ENCODE results near the gene M1AP. TPM values are rescaled to one million over a fixed set of nuclear protein-coding genes. Genes with fewer than 3 reads are reported as not detected.

The M1AP gene
- total and polyA plus RNA-seq, 2 of the 8 experiments (the other 6 are each of a cell fraction or from before 2014, with no cell fraction given) = 4.8 TPM

DNA sequence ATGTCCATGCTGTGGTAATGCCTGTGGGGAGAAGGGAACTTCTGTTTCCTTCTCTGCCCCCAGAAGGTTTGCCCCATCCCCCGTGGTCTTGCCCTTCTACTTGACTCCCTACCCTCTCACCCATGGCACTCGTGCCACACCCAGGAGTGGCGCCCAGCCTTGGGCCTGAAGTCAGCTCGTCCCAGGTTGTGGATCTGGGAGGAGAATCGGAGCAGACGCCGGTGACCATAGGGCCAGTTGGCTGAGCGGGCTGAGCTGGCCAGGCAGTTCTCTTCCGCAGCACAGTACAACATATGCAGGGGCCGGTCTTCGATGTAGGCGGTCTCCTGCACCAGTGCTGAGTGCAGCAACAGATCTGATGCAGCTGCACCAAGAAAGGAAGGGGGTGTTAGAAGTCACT lies 113.7 kb downstream of the M1AP start:
- CTCF ChIA-PET (ENCODE audit: partially characterized antibody) = interaction anchor here (0.9 to 7.0 kb wide), 4 partner anchors 8 to 53 kb away, joined by 3 to 53 read pairs (median 5); no protein-coding TSS in a partner anchor
- 92% methylated on average over 12 of the region's 12 CpGs; no CpG with 5 or more reads in 1 of the 2 experiments for WGBS, 2 experiments (ENCODE audit: extremely low coverage in 1 of 2, insufficient coverage in 1 of 2, insufficient read length in 1 of 2, insufficient replicate concordance in 2 of 2, low coverage in 1 of 2, low lambda C conversion rate in 2 of 2, missing lambda C conversion rate in 1 of 2)
- TF ChIP-seq SP1 (IDR thresholded peaks at IDR 0.05; ENCODE audit: low read depth, low read length) (no peak), CHD1 (IDR thresholded peaks at IDR 0.05; ENCODE audit: low read depth, low read length) (no peak), NRF1 (IDR thresholded peaks at IDR 0.05; ENCODE audit: low read depth, low read length) (no peak), RAD21 (IDR thresholded peaks at IDR 0.05 in 1 of 2, conservative IDR thresholded peaks at IDR 0.05 in 1 of 2; ENCODE audit: low read depth in 2 of 2, low read length in 2 of 2) (no peak), SP2 (IDR thresholded peaks at IDR 0.05; ENCODE audit: low read length) (no peak), CREB1 (IDR thresholded peaks at IDR 0.05) (no peak), JUND (IDR thresholded peaks at IDR 0.05; ENCODE audit: low read length) (no peak), TAF1 (IDR thresholded peaks at IDR 0.05; ENCODE audit: low read depth, low read length) (no peak), NANOG (IDR thresholded peaks at IDR 0.05; ENCODE audit: insufficient read depth, low read depth, low read length, poor library complexity, severe bottlenecking) (no peak)

More for the DNA sequence above, 113.7 kb downstream of the M1AP start:
- Histone ChIP-seq H2BK5ac (ENCODE audit: low read depth, low read length) (no peak overlapping the region), H3K23me2 (ENCODE audit: low read depth, low read length) (peaks cover 4% of the 10 kb centered on the region; the same call in 1 of the 2 replicates), H3K4me2 (ENCODE audit: insufficient read depth in 1 of 2, low read depth in 2 of 2, low read length in 2 of 2) (no peak overlapping the region), H4K5ac (ENCODE audit: insufficient read length, low read depth, low read length) (no peak overlapping the region), H3K9me3 (ENCODE audit: insufficient read depth in 2 of 2, low read depth in 1 of 2, low read length in 1 of 2) (no peaks in the 10 kb centered on the region), H2AFZ (ENCODE audit: low read length) (no peak overlapping the region), H3K79me1 (ENCODE audit: low read depth, low read length) (peaks cover 2% of the 10 kb centered on the region; the same call in 1 of the 2 replicates), H2BK120ac (replicated peaks; ENCODE audit: low read depth, low read length) (no peak overlapping the region), H4K8ac (ENCODE audit: extremely low read depth, insufficient read depth, low read length) (no peak overlapping the region), H3K14ac (ENCODE audit: insufficient read length) (no peak overlapping the region), H3K23ac (ENCODE audit: insufficient read length) (no peak overlapping the region), H2BK12ac (ENCODE audit: low read depth, low read length) (no peak overlapping the region), H2AK5ac (ENCODE audit: low read depth, low read length) (no peak overlapping the region), H3K4me3 (ENCODE audit: extremely low read depth in 1 of 4, insufficient read depth in 2 of 4, low read depth in 3 of 4, low read length in 4 of 4) (no peak overlapping the region), H3K27ac (ENCODE audit: low read depth, low read length) (no peak overlapping the region), H3K4ac (replicated peaks; ENCODE audit: insufficient read length, low read depth, low read length) (no peak overlapping the region), H3K56ac (replicated peaks; ENCODE audit: insufficient read length, low read depth, low read length) (no peak overlapping the region), H2BK20ac (ENCODE audit: low read length) (no peak overlapping the region), H3K4me1 (replicated peaks in 1 of 4; ENCODE audit: control insufficient read depth in 3 of 4, insufficient read depth in 4 of 4, low read length in 3 of 4) (peaks cover 4 to 6% (median 5%) of the 10 kb centered on the region in 4 experiments; a peak in 6 of 7 replicates), H3K9ac (replicated peaks in 1 of 4; ENCODE audit: extremely low read depth in 1 of 4, low read depth in 3 of 4, low read length in 3 of 4) (no peak overlapping the region), H4K91ac (replicated peaks; ENCODE audit: insufficient read length, low read length) (no peak overlapping the region), H3K79me2 (ENCODE audit: control insufficient read depth in 1 of 2, insufficient read depth in 2 of 2, low read length in 2 of 2) (no peaks in the 10 kb centered on the region), H3K27me3 (replicated peaks in 1 of 4; ENCODE audit: control insufficient read depth in 3 of 4, extremely low read depth in 1 of 4, insufficient read depth in 3 of 4, low read length in 3 of 4) (no peaks in the 10 kb centered on the region; a peak in 1 of 7 replicates), H3K18ac (ENCODE audit: extremely low read depth, low read length) (no peak overlapping the region), H4K20me1 (replicated peaks in 1 of 2; ENCODE audit: control insufficient read depth in 1 of 2, insufficient read depth in 2 of 2, low read length in 2 of 2) (peaks cover 6 to 8% of the 10 kb centered on the region in 2 experiments), H2BK15ac (ENCODE audit: low read length) (no peak overlapping the region), H3K36me3 (ENCODE audit: control insufficient read depth in 2 of 4, insufficient read depth in 4 of 4, low read length in 3 of 4) (peaks cover 2 to 17% (median 10%) of the 10 kb centered on the region in 4 experiments; a peak in 7 of 8 replicates)
- FAIRE-seq = no peak
- DNase-seq (ENCODE audit: low read depth in 1 of 2, low spot score in 2 of 2) = no peak
- POLR2A ChIA-PET (ENCODE audit: partially characterized antibody) = interaction anchor here (1.1 to 2.3 kb wide), 3 partner anchors 12 to 53 kb away, joined by 3 to 6 read pairs (median 4); partner anchors contain the start of gene LBX2
